GM15510 (cell line): ENCODE data around the gene DLG2.

Source experiments
- POLR2A ChIP-seq: IDR thresholded peaks from 3 replicates; pipeline ENCODE4 v1.6.1; 2011; ENCODE audit warnings: borderline replicate concordance; ENCODE audit not compliant: insufficient read length; ENCODE audit errors: extremely low read depth

DLG2 gene

GRCh38 chr11:84389696-84390095, 1237.4 kb downstream of the DLG2 start:
- TF ChIP-seq POLR2A, result no peak

GRCh38 chr11:84384731-84385130, 1242.4 kb downstream of the DLG2 start:
- no peak for TF ChIP-seq POLR2A

DNA sequence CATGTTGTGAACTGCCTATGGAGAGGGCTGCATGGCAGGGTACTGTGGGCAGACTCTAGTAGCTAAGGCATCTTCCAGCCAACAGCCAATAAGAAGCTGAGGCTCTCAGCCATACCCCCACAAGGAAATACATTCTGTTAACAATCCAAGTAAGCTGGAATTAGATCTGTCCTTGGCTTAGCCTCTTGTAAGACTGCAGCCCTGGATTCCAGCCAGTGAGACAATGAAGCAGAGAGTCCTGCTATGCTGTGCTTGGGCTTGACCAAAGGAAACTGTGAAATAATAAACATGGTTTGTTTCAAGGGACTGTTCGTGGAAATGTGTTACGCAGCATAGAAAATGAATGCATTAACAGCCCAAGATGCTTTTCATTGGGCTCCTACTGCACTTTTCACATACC, 1243.6 kb downstream of the DLG2 start:
- TF ChIP-seq POLR2A, result no peak

DNA sequence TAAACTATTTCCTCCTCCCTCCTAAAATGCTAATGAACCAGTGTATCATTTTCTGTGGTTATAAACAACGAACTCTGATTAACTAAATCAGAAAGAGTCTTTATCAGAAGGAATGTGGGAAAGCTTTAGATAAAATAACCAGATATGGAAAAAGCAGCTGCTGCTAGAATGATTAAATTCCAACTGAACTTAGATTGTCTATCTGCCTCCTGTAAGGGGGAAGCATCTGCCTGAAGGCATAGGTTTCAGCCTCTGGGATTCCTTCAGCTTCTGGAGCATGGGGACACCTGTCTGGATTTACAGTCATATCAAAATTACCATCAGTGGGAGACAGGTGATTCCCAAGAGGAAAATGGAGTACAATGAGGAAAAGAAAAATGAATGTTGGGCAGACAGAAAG, 1245.5 kb downstream of the DLG2 start:
- no peak for TF ChIP-seq POLR2A

DNA sequence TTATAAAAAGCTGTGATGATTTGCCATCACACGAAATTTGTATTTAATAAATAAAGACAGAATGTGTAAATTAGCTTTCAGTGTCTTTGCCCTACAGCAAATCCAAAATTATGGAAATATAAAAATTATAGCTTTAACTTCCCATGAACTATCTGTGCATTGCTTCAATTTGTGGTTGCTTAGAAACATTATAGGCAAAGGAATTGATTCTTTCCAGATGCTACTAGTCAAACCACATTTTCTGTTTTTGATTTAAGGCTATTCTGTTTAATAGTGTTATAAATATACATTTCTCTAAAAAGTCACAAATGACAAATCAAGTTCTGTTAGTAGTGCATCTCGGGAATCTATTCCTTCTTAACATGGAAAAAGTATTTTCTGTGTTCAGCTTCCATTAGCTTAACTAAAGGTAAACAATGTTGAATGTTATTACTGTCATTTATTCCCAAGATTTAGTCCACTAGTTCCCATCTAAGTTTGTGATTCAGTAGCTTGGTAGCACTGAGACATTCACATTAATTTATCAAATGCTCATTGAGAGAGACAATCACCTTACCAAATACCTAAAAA, 1254.7 kb downstream of the DLG2 start:
- TF ChIP-seq POLR2A, result no peak

DNA sequence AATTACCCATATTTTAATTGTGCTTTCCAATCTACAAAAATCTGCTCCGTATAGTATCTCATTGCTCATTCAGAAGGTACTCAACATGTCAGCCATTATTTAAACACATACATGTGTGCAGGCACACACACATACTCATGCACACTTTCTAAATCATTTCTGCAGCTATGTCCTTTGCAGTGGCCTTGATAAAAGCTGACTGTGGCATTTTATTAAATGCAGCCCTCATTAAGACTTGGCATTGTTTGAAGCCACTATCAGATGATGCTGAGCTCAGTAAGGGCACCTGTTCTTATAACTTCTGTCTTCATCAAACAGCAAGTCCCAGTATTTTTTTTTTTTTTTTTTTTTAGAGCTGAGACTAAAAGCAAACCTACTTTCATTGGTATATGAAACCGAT, 1269.1 kb downstream of the DLG2 start:
- no peak for TF ChIP-seq POLR2A

DNA sequence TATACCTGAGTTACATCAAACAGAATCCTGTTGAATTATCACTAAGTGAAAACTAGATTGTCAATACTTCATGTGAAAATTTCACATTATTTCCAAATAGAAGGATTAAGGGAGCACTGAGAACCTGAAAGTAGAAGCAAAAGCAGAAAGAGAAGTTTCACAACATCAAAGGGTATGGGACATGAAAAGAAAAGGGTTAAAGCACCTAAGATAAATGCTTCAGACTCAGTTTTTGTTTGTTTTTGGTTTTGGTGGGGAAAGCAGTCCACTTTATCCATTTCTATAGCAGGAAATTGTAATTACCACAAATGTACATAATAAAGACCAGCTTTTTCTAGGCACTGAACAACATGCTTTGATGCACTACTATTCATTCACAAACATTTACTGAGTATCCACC, 1271.2 kb downstream of the DLG2 start:
- TF ChIP-seq POLR2A, result no peak

DNA sequence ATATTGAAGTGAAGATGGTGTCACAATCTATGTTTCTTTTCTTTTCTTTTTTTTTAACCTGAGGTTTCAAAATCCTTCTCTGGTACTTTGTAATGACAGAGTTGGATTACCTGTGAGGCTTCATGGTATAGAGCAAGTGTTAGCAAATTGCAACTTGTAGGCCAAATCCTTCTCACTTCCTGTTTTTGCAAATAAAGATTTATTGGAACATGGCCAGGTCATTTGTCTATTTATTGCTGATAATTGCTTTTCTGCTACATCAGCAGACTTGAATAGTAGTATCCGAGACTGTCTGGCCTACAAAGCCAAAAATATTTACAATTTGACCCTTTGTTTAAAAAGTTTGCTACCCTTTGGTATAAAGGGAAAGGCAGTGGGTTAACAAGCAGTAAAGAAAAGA, 1281.5 kb downstream of the DLG2 start:
- no peak for TF ChIP-seq POLR2A

DNA sequence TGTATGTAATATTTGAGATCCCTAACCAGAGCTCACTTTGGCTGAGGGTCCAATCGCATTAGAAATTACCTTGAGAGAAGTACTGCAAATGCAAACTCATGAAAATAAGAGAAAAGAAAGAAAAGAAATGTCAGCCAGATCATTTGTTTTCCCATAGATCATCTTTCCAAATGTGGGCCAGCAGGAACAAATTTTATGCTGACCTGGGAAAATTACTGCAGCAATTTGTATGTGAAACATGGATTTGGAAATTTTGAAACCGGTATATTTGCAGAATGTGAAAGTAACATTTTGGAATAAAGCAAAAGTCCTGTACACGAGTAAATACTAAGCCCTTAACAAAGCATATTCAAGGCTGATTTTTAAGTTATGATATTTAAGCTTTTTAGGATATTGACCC, 1282.1 kb downstream of the DLG2 start:
- no peak for TF ChIP-seq POLR2A

GRCh38 chr11:84339796-84340195, 1287.3 kb downstream of the DLG2 start:
- no peak for TF ChIP-seq POLR2A

GRCh38 chr11:84333221-84333620, 1293.9 kb downstream of the DLG2 start:
- TF ChIP-seq POLR2A, result no peak

- no peak for TF ChIP-seq POLR2A
Measured at GRCh38 chr11:84322211-84322610, 1304.9 kb downstream of the DLG2 start.

DNA sequence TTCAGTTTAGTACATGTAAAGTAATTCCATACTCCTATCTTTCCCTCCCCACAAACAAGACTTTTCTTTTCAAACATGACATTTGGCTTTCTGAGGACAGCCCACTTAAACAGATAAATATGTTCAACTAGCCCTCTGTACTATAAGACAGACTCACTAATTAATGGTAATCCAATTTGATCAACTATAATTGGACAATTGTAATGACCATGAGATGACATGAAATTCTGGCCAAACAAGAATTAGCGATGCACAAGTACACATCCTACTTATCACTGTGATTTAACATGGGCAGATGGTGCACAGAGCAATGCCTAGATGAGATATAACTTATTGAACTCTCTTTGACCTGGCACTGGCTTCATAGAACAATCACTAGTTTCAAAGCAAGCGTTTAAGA, 1307.3 kb downstream of the DLG2 start:
- TF ChIP-seq POLR2A, result no peak

GRCh38 chr11:84316866-84317555, 1310.1 kb downstream of the DLG2 start:
- TF ChIP-seq POLR2A, result no peak

DNA sequence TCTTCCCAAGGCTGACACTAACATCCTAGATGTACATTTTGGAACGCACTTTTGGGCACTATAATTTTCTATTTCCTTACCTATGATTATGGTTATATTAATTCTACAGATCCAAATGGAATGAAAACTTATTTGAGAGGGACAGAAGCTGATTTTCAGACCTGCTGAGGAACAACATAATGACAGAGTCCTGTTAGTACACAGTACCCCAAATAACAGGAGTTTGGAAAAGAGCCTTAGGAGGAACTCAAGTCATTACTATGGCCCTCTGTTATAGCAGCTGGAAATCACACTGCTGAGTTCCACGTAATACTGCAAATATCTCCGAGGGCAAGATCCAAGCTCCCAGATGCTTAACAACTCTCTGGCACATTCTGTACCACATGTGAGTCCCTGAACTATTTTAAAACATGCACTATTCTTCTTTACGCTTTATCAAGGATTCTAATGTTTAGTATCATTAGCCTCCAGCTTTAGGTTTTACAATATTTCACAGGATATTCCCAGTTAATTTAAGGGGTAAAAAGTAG, 1313.2 kb downstream of the DLG2 start:
- TF ChIP-seq POLR2A, result no peak

- TF ChIP-seq POLR2A, result no peak
Measured at GRCh38 chr11:84310268-84310667, 1316.9 kb downstream of the DLG2 start.
